H1 (cell line): ENCODE results near the gene ATP13A3. TPM values are rescaled to one million over a fixed set of nuclear protein-coding genes. Genes with fewer than 3 reads are reported as not detected.

Source experiments
- E2F6 ChIP-seq: IDR thresholded peaks from 2 replicates; pipeline ENCODE4 v1.6.1; 2012; ENCODE audit warnings: inconsistent platforms
- RNF2 ChIP-seq: fragments of 200-900, 300-1000 bp; sonication (generic); IDR thresholded peaks from 2 replicates; pipeline ENCODE4 v1.7.1; 2016; ENCODE audit warnings: borderline replicate concordance, low read depth, mild to moderate bottlenecking, antibody characterized with exemption, low read length; ENCODE audit not compliant: poor library complexity, severe bottlenecking; ENCODE audit errors: missing control alignments
- ZNF274 ChIP-seq: IDR thresholded peaks from 2 replicates; pipeline ENCODE4 v1.7.0; 2012; ENCODE audit warnings: low read length, borderline replicate concordance; ENCODE audit errors: extremely low read depth
- polyA plus RNA-seq, 7 experiments: library from polyadenylated mRNA; depleted of rRNA in 3 of 7; stranded (reverse) in 5 of 7; unstranded in 2 of 7; fragments of >200 nt in 5 of 7; fragments of 200-250 nt in 2 of 7; gene quantifications; 1 replicate in 5 of 7; 2 replicates in 1 of 7; 4 replicates in 1 of 7; pipeline versions ENCODE4 v1.2.1 to v1.2.3, GENCODE V29; 2011 to 2013; ENCODE audit warnings: missing spikeins in 2 of 7, mixed read lengths in 2 of 7
- total RNA-seq: library from RNA; stranded (reverse); fragmentation: NEBNext Ultra II Directional; extraction: Animal tissue kit (Norgen Biotek cat#: 25700); gene quantifications from 2 replicates; pipeline ENCODE4 v1.2.1, GENCODE V29; 2021

ATP13A3 gene
- total and polyA plus RNA-seq, 2 of the 8 experiments (the other 6 are each of a cell fraction or from before 2014, with no cell fraction given): 18.6 to 92.2 TPM

- no peak for TF ChIP-seq E2F6
- no peak for TF ChIP-seq ZNF274
- TF ChIP-seq RNF2: no peak
Observed at GRCh38 chr3:194517333-194517732, 30.5 kb upstream of the ATP13A3 start (continued).
